Neutrophil (primary cell): ENCODE results near the gene SMYD3.

Source experiments
- H3K27ac ChIP-seq: fragments of 200-600 bp; sonication (generic); 2 replicates; pipeline ENCODE4 v1.5.1; 2016; ENCODE audit warnings: mild to moderate bottlenecking, moderate library complexity
- H3K27me3 ChIP-seq: fragments of 200-600 bp; sonication (generic); 2 replicates; pipeline ENCODE4 v1.6.0; 2016; ENCODE audit warnings: mild to moderate bottlenecking
- H3K36me3 ChIP-seq: fragments of 200-600 bp; sonication (generic); 2 replicates; pipeline ENCODE4 v1.5.1; 2017
- H3K4me1 ChIP-seq, 2 experiments: fragments of 200-600 bp in 1 of 2; sonication (generic) in 1 of 2; 1 replicate in 1 of 2; 2 replicates in 1 of 2; pipeline versions ENCODE4 v1.5.1 to v1.6.1; 2013 to 2016; ENCODE audit warnings: low read depth in 1 of 2, low read length in 1 of 2, mild to moderate bottlenecking in 1 of 2, moderate library complexity in 1 of 2; ENCODE audit not compliant: control insufficient read depth in 1 of 2, insufficient read depth in 1 of 2
- H3K4me3 ChIP-seq, 2 experiments: fragments of 200-600 bp in 1 of 2; sonication (generic) in 1 of 2; 1 replicate in 1 of 2; 2 replicates in 1 of 2; pipeline ENCODE4 v1.5.1; 2013 to 2016; ENCODE audit warnings: low read depth in 1 of 2, low read length in 1 of 2, mild to moderate bottlenecking in 1 of 2, moderate library complexity in 1 of 2
- H3K9me3 ChIP-seq: fragments of 200-600 bp; sonication (generic); 2 replicates; pipeline ENCODE4 v1.5.1; 2016
- TF ChIP-seq, protein P1 (sequence below): fragments of 200-600 bp; sonication (generic); IDR thresholded peaks from 2 replicates; pipeline ENCODE4 v1.5.1; 2016; ENCODE audit warnings: antibody characterized with exemption

Gene SMYD3

DNA sequence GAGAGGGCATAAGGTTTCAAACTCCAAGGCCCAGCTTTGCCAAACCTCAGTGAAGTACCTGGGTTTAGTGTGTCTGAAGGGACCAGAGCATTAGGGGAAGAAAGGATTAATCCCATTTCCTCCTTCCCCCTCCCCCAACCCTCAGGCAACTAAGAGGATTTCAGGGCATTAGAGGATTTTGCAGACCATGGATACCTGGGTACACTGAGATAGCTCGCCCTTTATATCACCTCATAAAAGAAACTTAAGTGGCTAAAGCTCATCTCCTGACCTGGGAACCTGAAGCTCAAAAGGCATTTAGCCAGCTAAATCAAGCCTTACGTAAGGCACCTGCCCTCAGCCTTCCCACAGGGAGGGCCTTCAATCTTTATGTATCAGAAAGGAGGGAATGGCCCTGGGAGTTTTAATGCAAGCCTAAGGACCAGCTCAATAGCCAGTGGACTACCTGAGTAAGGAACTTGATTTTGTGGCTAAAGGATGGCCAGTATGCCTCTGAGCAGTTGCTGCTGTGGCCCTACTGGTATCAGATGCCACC, 26.4 kb upstream of the SMYD3 start:
- no peak overlapping the region for H3K27ac ChIP-seq
- no peak overlapping the region for H3K4me3 ChIP-seq
- H3K9me3 ChIP-seq: no peaks in the 10 kb centered on the region
- no peaks in the 10 kb centered on the region for H3K27me3 ChIP-seq
- H3K4me1 ChIP-seq: no peaks in the 10 kb centered on the region
- H3K36me3 ChIP-seq: no peaks in the 10 kb centered on the region
- TF ChIP-seq, protein P1, sequence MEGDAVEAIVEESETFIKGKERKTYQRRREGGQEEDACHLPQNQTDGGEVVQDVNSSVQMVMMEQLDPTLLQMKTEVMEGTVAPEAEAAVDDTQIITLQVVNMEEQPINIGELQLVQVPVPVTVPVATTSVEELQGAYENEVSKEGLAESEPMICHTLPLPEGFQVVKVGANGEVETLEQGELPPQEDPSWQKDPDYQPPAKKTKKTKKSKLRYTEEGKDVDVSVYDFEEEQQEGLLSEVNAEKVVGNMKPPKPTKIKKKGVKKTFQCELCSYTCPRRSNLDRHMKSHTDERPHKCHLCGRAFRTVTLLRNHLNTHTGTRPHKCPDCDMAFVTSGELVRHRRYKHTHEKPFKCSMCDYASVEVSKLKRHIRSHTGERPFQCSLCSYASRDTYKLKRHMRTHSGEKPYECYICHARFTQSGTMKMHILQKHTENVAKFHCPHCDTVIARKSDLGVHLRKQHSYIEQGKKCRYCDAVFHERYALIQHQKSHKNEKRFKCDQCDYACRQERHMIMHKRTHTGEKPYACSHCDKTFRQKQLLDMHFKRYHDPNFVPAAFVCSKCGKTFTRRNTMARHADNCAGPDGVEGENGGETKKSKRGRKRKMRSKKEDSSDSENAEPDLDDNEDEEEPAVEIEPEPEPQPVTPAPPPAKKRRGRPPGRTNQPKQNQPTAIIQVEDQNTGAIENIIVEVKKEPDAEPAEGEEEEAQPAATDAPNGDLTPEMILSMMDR: no peak

DNA sequence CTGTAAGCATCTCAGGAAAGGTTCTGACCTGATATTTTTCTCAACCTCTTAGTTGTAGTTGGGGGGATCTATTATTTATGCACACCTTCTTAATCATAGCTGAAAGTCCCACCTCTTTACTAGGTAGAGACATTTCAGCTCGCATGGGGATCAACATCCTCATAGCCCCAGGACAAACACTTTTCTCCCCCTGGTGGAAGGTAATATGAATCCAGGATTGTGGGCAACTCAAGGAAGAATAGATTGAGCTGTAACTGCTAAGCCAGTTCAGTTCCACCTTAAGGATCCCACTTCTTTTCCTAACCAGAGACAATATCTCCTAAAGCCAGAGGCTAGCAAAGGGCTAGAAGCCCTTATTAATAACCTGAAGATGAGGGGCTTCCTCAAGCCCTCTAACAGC, 25.4 kb upstream of the SMYD3 start:
- Histone ChIP-seq H3K4me3 (no peak overlapping the region), H3K4me1 (peaks cover 5 to 9% of the 10 kb centered on the region in 2 experiments), H3K27ac (no peak overlapping the region), H3K9me3 (no peaks in the 10 kb centered on the region), H3K27me3 (no peaks in the 10 kb centered on the region), H3K36me3 (no peaks in the 10 kb centered on the region)
- TF ChIP-seq, protein P1: no peak

DNA sequence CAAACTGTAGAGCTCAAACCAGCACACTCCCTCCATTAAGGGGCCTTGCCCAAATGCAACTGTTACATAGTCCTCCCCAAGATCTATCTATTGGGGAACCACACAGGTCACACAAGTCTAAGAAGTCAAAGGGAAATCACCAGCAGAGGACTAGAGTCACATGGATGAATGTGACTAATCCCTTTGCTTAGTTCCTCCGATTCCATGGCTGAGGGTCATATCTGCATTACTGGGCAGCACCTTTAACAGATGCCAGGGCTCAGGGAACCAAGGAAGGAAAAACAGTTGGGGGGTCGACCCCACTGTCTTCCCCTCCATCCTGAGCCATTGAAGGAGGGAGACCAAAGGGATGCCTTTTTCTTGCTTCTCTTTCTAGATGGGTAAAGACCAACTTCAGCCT, 23.4 kb upstream of the SMYD3 start:
- peaks cover 8 to 18% of the 10 kb centered on the region in 2 experiments for H3K4me1 ChIP-seq
- no peaks in the 10 kb centered on the region for H3K27me3 ChIP-seq
- H3K4me3 ChIP-seq: no peak overlapping the region
- no peaks in the 10 kb centered on the region for H3K9me3 ChIP-seq
- H3K36me3 ChIP-seq: no peaks in the 10 kb centered on the region
- TF ChIP-seq, protein P1: no peak
- no peak overlapping the region for H3K27ac ChIP-seq

DNA sequence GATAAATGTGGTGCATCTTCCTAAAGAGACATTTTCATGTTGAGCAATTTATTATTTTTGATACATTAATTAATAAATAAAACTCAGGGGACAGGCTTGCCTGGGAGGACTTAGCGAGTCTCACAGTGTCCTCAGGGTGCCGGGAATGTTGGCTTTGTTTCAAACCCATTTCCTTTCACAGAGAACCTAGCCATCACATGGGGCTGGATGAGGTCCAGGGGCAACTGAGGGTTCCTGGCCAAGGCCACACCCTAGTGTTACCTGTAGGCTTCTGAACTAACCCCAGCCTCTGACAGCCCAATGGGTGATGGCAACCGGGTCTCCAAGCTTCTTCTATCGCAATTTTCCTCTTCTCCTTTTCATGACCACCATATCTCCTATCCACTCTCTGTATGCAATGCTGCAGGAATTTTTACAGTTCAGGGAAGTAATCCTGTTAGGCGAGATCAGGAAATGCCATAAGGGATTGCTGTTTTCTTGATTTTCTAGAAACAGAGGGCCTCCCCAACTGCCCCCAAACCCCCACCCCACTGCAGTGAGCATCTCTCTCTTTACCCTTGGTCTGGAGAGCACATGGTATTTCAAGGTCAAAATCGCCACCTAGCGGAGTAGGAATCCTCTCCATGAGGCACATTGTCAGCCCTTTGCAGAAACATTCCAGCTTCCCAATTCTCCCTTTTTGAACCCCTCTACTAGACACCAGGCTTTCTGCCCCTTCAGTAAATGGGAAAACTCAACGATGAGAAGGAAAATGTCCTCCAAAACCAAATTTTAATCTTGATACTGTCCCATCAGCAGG, 22.1 kb upstream of the SMYD3 start:
- no peaks in the 10 kb centered on the region for H3K36me3 ChIP-seq
- peaks cover 8 to 18% of the 10 kb centered on the region in 2 experiments for H3K4me1 ChIP-seq

DNA sequence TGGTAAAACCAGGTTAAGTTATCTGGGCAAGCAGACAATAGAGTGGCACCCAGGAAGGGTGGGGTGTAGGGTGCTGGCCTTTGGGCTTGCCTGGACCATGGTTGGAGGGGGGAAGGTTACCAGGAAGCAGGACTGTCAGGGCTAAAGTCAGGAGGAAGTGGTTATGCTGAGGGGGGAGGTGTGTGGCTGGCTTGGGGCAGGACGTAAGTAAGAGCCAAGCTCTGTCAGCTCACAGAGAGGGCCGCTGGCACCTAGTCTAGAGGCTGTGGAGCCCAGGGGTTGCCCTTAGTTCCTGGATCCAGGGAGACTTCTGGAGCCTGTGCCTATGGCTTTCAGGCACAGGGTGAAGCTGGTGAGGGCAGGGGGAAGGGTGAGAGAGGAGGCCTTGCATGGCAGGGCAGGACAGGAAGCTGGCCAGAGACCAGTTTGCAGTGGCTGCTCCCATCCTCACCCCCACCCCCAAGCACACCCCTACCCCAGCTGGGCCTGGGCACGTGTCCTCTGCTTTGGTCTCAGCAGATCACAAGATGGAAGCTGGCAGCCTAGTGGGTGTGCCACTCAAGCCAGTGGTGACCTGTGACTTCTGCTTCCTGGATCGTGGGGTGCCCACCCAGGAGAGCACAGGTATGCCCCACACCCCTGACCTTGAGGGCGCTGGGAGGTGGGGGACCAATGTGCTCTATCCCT, 20.5 kb upstream of the SMYD3 start:
- Histone ChIP-seq H3K36me3 (no peaks in the 10 kb centered on the region), H3K9me3 (no peaks in the 10 kb centered on the region), H3K27me3 (no peaks in the 10 kb centered on the region), H3K27ac (peak overlapping the region; percentile 87), H3K4me3 (peak overlapping the region in 1 of 2 experiments; percentile 9), H3K4me1 (peaks cover 8 to 18% of the 10 kb centered on the region in 2 experiments)
- TF ChIP-seq, protein P1: no peak

More for the DNA sequence above, 22.1 kb upstream of the SMYD3 start:
- no peak overlapping the region for H3K4me3 ChIP-seq
- no peaks in the 10 kb centered on the region for H3K27me3 ChIP-seq
- TF ChIP-seq, protein P1: no peak
- H3K9me3 ChIP-seq: no peaks in the 10 kb centered on the region
- no peak overlapping the region for H3K27ac ChIP-seq
